ENCODE measurements around the gene TRIM44.
"Not testable (repeated sequence)": the region's sequence is repeated elsewhere in the genome, so short reads cannot be mapped to it uniquely, and the experiment has no call there.

TRIM44 gene

GRCh38 chr11:35721651-35722282, 59.2 kb downstream of the TRIM44 start:
- no peak for DNase-seq

DNA sequence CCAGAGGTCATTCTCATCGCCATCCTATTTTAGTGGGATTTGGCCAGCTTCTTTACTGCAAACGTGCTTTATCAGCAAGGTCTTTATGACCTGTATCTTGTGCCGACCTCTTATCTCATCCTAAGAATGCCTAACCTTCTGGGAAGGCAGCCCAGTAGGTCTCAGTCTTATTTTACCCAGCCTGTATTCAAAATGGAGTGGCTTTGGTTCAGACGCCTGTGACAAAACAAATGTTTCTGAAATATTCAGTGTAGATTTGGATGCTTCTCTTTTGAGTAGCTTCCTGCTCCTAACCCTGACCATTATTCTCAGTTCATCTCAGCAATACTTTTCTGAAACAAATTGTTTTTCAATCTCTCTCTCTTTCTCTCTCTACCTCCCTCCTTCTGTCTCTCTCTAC, 60.1 kb downstream of the TRIM44 start:
- DNase-seq = no peak

DNA sequence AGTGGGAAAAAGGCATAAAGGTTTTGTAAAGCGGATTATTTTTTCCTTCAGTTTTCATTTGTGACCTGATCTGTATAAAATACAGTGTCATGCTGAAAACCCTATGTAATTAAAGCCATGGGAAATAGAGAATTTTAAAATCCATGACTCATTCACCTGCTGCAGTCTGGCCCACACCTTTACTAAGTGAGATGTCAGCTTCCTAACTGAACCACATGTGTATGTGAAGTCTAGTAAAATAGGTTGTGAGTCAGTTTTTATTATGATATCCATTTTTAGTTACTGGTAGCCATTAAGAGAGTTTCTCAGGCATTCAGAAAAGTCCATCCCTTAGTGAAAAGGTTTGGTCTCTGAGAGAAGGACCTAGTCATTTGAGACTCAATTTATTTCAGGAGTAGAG, 60.9 kb downstream of the TRIM44 start:
- no peak for DNase-seq

DNA sequence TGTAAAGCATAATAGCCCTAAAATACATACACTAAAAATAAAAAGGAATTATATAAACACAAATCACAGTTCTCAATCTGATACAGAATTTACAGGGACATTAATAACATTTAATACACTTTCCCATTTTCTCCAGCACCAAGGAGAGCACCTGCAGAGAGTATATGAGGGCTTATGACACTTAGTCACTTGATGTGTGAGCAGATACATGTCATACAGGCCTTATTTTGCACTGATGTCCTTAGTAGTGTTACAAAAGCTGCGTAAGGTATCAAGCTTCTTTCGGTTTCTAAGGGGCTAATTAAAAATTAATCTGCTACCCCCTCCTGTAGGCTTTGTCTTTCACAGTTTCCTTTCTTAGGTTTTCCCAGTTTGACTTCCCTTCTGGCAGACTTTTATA, 61.3 kb downstream of the TRIM44 start:
- no peak for DNase-seq

- DNase-seq = no peak
These were observed 63.3 kb downstream of the TRIM44 start for GRCh38 chr11:35725885-35726284.

GRCh38 chr11:35727140-35727539, 64.6 kb downstream of the TRIM44 start:
- DNase-seq = no peak

DNA sequence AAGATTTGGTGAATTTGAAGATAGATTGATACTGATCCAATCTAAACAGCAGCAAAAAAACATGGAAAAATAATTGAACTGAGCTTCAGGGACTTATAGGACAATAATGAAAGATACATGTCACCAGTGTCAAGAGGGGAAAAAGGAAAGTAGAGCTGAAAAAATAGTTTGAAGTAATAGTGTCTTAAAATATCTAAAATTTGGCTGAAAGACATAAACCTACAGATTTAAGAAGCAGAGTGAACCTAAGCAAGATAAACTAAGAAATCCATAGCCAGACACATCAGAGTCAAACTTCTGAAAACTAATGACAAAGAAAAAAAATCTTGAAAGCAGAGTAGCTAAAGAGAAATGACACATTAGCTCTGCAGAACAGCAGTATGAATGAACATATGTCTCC, 67.7 kb downstream of the TRIM44 start:
- no peak for DNase-seq

DNA sequence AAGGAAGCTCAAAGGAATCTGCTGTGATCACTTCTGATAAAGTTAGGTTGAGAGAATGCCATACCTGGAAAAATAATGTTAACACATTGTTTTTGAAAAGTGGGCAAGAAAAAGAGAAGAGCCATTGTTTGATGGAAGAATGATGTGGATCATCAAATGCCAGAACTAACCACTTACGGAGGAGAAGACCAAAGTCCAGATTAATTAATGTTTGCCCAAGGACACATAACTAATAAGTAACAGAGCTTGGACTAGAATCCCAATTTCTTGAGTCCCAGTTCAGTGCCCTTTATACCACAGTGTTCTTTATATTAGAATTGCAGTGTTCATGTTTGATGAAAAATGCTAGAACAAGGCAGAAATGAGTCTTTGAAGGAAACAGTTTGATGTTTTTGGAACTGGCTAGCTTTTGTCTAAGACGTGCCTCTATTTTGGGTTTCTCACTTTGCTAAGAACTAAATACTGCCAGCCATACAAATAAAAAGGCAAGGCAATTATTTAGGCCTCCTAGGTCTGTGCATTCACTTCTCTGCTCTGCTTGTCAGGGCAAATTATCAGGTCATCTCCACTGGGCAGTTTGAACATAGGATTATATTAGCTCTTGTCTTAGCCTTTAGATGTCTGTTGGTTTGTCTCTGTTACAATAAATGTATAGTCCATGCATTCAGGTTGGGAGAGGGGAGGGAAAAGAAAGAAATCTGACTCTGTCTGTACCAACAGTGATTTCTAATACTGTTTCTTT, 72.3 kb downstream of the TRIM44 start:
- no peak for DNase-seq

GRCh38 chr11:35735411-35735810, 72.8 kb downstream of the TRIM44 start:
- no peak for DNase-seq

GRCh38 chr11:35735903-35736302, 73.3 kb downstream of the TRIM44 start:
- no peak for DNase-seq

GRCh38 chr11:35736952-35737351, 74.4 kb downstream of the TRIM44 start:
- DNase-seq = no peak

GRCh38 chr11:35740061-35740799, 77.7 kb downstream of the TRIM44 start:
- no peak for DNase-seq

- no peak for DNase-seq
These were observed 80.3 kb downstream of the TRIM44 start for GRCh38 chr11:35742707-35743454.

DNA sequence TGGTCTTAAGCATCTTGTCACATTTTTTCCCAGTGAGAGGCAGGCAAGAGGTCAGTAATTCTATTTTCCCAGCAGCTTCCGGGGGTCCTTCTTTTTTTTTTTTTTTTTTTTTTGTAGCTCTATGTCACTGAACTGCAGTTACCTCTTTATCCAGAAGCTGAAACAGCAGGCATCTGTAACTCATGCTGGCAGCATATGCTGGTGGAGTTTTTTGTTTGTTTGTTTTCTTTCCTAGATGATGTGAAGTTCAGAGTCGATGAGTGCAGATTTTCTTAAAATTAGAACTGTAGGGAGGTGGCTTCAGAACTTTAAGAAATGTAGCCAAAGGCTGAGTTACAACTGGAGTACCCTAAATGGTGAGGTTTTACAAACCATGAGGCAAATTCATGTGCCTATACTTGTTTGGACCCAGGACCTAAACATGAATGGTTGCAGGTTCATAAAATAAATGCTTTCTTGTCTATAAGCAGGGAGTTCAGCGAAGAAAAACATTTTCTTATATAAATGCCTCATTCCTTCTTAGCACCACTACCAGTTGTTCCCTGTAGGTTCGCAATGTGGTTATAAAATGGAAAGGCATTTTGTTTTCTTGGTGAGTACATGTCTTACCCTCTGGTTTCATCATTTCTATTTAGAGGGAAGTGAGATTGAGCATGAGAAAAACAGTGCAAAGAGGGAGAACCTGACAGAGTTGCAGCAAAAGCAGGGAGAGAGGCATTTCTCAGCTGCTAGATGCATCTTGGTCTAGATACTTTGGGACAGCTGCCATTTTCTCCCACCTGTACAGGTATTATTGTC, 84.0 kb downstream of the TRIM44 start:
- no peak for DNase-seq

DNA sequence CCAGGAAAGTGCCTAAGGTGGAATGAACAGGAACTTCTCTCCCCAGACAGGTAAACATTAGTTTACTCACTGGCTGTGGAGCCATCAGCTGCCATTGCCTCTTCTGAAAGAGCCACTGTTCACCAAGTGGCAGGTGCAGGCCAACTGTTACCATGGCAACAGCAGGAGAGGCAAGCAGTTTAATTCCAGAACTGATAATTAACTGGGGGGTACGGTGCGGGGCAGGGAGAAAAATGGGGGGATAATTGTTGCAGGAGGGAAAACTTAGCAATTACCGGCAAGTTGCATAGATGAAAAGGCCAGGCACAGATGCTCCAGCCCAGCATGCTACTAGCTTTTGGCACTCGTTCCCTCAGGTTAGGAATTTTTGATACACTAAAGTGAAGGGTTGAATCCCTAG, 85.1 kb downstream of the TRIM44 start:
- DNase-seq = peak; percentile 71

GRCh38 chr11:35748644-35749043, 86.1 kb downstream of the TRIM44 start:
- no peak for DNase-seq

- no peak for DNase-seq
These were observed 87.7 kb downstream of the TRIM44 start for GRCh38 chr11:35750315-35750714.

DNA sequence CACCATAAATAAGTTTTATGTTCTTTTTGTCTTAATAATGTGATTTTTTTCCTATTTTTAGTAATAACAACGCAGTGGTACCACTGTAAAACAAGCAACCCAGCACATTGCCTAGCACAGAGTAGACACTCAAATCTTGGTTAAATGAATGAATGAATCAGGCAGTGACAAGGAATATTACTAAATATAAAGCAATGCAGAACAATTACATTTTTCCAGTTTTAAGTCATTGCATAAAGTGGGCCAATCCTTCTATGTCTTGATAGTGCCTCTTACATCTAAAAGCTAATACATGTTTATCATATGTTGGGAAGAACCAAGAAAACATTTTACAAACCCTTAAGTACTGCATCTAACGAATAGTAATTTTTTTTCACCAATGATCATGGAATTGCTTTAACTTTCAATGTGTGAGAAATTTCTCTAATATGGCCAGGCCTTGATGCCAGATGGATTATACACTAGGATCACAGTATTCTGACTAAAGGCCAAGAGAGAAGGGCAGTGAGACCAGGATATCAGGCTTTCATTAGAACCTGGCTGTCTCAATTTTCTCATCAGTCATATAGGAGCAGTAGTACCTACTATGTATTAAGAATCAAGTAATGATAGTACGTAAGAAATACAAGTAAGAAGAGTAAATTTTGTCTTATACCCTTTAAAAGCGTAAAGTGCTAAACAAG, 88.5 kb downstream of the TRIM44 start:
- no peak for DNase-seq

DNA sequence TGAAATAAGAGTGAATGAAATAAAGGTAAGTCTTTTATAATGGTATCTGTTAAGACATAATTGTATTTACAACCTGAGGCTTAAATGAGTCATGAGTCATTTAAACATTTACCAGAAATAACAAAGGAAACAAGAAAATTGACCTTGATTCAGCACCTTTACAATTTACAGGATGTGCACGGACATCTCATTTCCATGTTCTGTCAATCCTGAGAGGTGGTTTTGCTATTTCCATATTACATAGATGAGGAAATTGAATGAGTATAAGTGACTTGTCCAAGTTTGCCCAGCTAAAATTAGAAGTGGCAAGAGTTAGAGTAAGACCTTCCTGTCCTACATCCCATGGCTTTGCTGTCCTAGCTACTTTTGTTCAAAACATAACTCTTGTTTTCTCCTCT, 89.1 kb downstream of the TRIM44 start:
- DNase-seq = no peak

DNA sequence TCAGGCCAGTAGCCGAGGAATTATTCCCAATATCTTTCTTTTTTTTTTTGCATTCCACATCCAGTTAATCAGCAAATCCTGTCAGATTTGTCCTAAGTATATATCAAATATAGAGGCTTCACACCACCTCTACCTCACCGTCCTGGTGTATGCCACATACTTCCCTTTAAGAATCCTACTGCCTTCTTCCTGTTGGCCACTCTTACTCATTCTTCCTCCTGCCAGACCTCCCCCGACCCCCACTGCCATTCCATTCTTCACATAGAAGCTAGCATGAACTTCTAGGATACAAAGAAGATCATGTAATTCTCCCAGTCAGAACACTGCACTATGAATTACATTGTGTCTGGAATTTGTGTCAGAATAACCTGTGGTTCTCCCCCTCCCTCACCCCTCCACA, 89.5 kb downstream of the TRIM44 start:
- no peak for DNase-seq

- DNase-seq = not testable (repeated sequence)
These were observed 91.0 kb downstream of the TRIM44 start for GRCh38 chr11:35753573-35753972.

DNA sequence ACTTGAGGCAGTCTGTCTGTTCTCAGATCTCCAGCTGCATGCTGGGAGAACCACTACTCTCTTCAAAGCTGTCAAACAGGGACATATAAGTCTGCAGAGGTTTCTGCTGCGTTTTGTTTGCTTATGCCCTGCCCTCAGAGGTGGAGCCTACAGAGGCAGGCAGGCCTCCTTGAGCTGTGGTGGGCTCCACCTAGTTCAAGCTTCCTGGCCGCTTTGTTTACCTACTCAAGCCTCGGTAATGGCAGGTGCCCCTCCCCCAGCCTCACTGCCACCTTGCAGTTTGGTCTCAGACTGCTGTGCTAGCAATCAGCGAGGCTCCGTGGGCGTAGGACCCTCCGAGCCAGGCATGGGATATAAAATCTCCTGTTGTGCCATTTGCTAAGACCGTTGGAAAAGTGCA, 97.4 kb downstream of the TRIM44 start:
- not testable (repeated sequence) for DNase-seq
